Measurements from ENCODE around the gene PDZRN4.

DNA sequence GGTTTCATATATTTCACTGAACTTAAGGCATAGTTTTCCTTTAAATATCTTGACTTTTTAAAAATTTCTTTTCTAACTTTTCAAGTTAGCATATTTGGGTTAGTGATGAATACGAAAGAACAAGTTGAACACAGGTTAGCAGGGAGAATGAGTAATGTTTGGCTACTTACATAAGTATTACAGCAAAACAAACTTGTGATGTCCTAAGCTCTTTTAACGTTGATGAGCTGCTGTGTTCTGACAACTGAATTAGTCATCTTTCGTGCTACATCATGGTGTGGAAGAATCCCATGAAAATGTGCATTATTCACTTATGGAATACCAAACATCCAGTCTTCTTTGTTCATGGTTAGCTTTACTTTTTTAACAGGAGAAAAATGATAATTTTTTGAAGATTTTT, 36.3 kb upstream of the PDZRN4 start:
- TF ChIP-seq POLR2A (IDR thresholded peaks at IDR 0.05) (no peak), EP300 (IDR thresholded peaks at IDR 0.05) (no peak), POLR2AphosphoS5 (IDR thresholded peaks at IDR 0.05) (no peak)
- TF ChIP-seq, protein P1, sequence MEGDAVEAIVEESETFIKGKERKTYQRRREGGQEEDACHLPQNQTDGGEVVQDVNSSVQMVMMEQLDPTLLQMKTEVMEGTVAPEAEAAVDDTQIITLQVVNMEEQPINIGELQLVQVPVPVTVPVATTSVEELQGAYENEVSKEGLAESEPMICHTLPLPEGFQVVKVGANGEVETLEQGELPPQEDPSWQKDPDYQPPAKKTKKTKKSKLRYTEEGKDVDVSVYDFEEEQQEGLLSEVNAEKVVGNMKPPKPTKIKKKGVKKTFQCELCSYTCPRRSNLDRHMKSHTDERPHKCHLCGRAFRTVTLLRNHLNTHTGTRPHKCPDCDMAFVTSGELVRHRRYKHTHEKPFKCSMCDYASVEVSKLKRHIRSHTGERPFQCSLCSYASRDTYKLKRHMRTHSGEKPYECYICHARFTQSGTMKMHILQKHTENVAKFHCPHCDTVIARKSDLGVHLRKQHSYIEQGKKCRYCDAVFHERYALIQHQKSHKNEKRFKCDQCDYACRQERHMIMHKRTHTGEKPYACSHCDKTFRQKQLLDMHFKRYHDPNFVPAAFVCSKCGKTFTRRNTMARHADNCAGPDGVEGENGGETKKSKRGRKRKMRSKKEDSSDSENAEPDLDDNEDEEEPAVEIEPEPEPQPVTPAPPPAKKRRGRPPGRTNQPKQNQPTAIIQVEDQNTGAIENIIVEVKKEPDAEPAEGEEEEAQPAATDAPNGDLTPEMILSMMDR (IDR thresholded peaks at IDR 0.05), result no peak

Data from suprapubic skin (tissue), 4 donors.